ENCODE measurements around the gene CDKN1B. TPM values are rescaled to one million over a fixed set of nuclear protein-coding genes. Genes with fewer than 3 reads are reported as not detected.

CDKN1B gene
- total RNA-seq, 1 donor from 2014 or later, result 25.5 TPM

- TF ChIP-seq CTCF (IDR thresholded peaks at IDR 0.05; ENCODE audit: insufficient read depth, low read length, poor library complexity, severe bottlenecking), result no peak
- Histone ChIP-seq H3K36me3 (ENCODE audit: control insufficient read depth, insufficient read depth, low read length) (no peaks in the 10 kb centered on the region), H3K27me3 (ENCODE audit: control insufficient read depth, insufficient read depth, low read length) (no peaks in the 10 kb centered on the region), H3K4me3 (ENCODE audit: low read depth, low read length) (no peak overlapping the region)
- no peak for DNase-seq (ENCODE audit: low read depth)
These were observed 24.5 kb downstream of the CDKN1B start for GRCh38 chr12:12741660-12742059.

- no peaks in the 10 kb centered on the region for H3K27me3 ChIP-seq (ENCODE audit: control insufficient read depth, insufficient read depth, low read length)
- no peak for DNase-seq (ENCODE audit: low read depth)
- no peak for TF ChIP-seq CTCF (IDR thresholded peaks at IDR 0.05; ENCODE audit: insufficient read depth, low read length, poor library complexity, severe bottlenecking)
These were observed 27.6 kb downstream of the CDKN1B start for GRCh38 chr12:12744546-12745305.

GRCh38 chr12:12745576-12746211 lies 28.5 kb downstream of the CDKN1B start:
- Histone ChIP-seq H3K36me3 (ENCODE audit: control insufficient read depth, insufficient read depth, low read length) (no peaks in the 10 kb centered on the region), H3K27me3 (ENCODE audit: control insufficient read depth, insufficient read depth, low read length) (no peaks in the 10 kb centered on the region), H3K4me3 (ENCODE audit: low read depth, low read length) (no peak overlapping the region)
- TF ChIP-seq CTCF (IDR thresholded peaks at IDR 0.05; ENCODE audit: insufficient read depth, low read length, poor library complexity, severe bottlenecking), result no peak
- DNase-seq (ENCODE audit: low read depth), result peak; percentile 38

More at GRCh38 chr12:12744546-12745305, 27.6 kb downstream of the CDKN1B start:
- Histone ChIP-seq H3K36me3 (ENCODE audit: control insufficient read depth, insufficient read depth, low read length) (no peaks in the 10 kb centered on the region), H3K4me3 (ENCODE audit: low read depth, low read length) (no peak overlapping the region)

GRCh38 chr12:12747278-12747677 lies 30.1 kb downstream of the CDKN1B start:
- Histone ChIP-seq H3K27me3 (ENCODE audit: control insufficient read depth, insufficient read depth, low read length) (no peaks in the 10 kb centered on the region), H3K36me3 (ENCODE audit: control insufficient read depth, insufficient read depth, low read length) (no peaks in the 10 kb centered on the region), H3K4me3 (ENCODE audit: low read depth, low read length) (no peak overlapping the region)
- DNase-seq (ENCODE audit: low read depth), result no peak
- TF ChIP-seq CTCF (IDR thresholded peaks at IDR 0.05; ENCODE audit: insufficient read depth, low read length, poor library complexity, severe bottlenecking), result no peak

GRCh38 chr12:12748044-12748443 lies 30.9 kb downstream of the CDKN1B start:
- no peak for DNase-seq (ENCODE audit: low read depth)
- Histone ChIP-seq H3K36me3 (ENCODE audit: control insufficient read depth, insufficient read depth, low read length) (no peaks in the 10 kb centered on the region), H3K4me3 (ENCODE audit: low read depth, low read length) (no peak overlapping the region), H3K27me3 (ENCODE audit: control insufficient read depth, insufficient read depth, low read length) (no peaks in the 10 kb centered on the region)
- no peak for TF ChIP-seq CTCF (IDR thresholded peaks at IDR 0.05; ENCODE audit: insufficient read depth, low read length, poor library complexity, severe bottlenecking)

Data from kidney epithelial cell (primary cell).